Measurements from ENCODE around the gene UPK2.

DNA sequence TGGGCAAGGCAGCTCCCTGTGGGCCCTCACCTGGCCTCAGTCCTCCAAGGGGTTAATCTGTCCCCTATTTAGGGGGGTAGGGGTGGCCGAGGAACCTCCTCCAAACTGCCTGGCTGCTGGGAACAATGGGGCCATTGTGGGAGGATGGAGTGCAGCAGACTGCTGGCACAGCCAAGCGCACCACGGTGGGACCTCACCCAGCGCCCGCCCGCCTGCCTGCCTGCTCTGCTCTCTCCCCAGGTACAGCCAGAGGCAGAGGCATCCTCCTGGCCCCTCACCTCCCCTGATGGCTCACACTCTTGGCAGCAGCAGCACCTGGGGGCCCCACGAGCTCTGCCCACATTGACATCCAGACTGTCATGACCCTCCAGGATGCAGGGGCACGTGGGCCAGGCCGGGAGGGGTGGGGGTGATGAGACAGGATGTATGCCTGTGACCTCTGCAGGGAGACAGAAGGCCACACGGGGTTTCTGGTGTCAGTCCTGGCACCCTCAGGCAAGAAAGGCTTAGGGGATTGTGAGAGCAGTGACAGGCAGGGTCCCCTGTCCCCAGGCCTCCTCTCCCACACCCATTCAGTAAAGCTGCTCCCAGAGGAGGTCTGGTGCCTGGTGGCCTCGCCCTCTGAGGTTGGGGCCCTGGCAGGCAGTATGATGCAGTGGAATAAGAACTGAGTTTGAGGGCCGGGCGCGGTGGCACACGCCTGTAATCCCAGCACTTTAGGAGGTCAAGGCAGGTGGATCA is 41.8 kb upstream of the UPK2 start:
- TF ChIP-seq YY1 (IDR thresholded peaks at IDR 0.05; ENCODE audit: insufficient read depth, insufficient read length) (no peak), SUZ12 (IDR thresholded peaks at IDR 0.05; ENCODE audit: extremely low read depth, insufficient read depth, insufficient read length) (no peak)
